ES-I3 (cell line): ENCODE data around the gene TARM1.
"Not testable (repeated sequence)": the region's sequence is repeated elsewhere in the genome, so short reads cannot be mapped to it uniquely, and the experiment has no call there.

Source experiments
- H3K36me3 ChIP-seq: 2 replicates; pipeline ENCODE4 v1.6.1; 2013; ENCODE audit warnings: mild to moderate bottlenecking, low read length, control low read depth, moderate library complexity; ENCODE audit not compliant: insufficient read depth
- H3K4me1 ChIP-seq: 2 replicates; pipeline ENCODE4 v1.6.1; 2013; ENCODE audit warnings: mild to moderate bottlenecking, control low read depth, low read length; ENCODE audit not compliant: insufficient read depth
- H3K9ac ChIP-seq: 2 replicates; pipeline ENCODE4 v1.6.1; 2013; ENCODE audit warnings: low read depth, mild to moderate bottlenecking, low read length, moderate library complexity
- H3K9me3 ChIP-seq: 2 replicates; pipeline ENCODE4 v1.6.1; 2013; ENCODE audit warnings: mild to moderate bottlenecking, low read length, moderate library complexity; ENCODE audit not compliant: control insufficient read depth, insufficient read depth

The TARM1 gene

GRCh38 chr19:54084410-54084809 lies 3.2 kb upstream of the TARM1 start:
- Histone ChIP-seq H3K9ac (no peak overlapping the region), H3K9me3 (peaks cover 24% of the 10 kb centered on the region), H3K4me1 (no peaks in the 10 kb centered on the region), H3K36me3 (no peaks in the 10 kb centered on the region)

- no peaks in the 10 kb centered on the region for H3K4me1 ChIP-seq
- no peak overlapping the region for H3K9ac ChIP-seq
- no peaks in the 10 kb centered on the region for H3K36me3 ChIP-seq
- H3K9me3 ChIP-seq, result peaks cover 7% of the 10 kb centered on the region; the same call in 1 of the 2 replicates
Measured at GRCh38 chr19:54077334-54077733, 3.8 kb downstream of the TARM1 start.

GRCh38 chr19:54074851-54075250 lies 6.3 kb downstream of the TARM1 start:
- no peaks in the 10 kb centered on the region for H3K9me3 ChIP-seq
- H3K36me3 ChIP-seq, result no peaks in the 10 kb centered on the region
- H3K9ac ChIP-seq, result no peak overlapping the region
- H3K4me1 ChIP-seq, result no peaks in the 10 kb centered on the region

DNA sequence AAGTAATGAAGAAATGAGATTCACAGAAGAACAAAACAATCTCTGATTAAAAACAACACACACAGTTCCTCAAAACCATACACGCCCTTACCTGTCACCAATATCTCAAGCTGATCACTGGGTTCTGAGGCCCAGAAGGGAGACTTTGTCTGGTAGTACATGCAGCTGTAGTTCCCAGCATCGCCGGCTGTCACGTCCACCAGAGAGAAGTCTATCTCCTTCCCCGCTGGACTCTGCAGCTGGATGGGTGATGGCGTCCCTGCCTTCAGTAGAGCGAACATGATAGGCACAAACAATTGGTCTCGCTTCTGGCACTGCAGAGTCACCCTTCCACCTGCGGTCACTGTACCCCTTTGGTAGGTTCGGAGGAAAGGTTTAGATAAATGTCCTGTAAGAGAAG lies 7.3 kb downstream of the TARM1 start:
- H3K9me3 ChIP-seq, result no peaks in the 10 kb centered on the region
- no peaks in the 10 kb centered on the region for H3K4me1 ChIP-seq
- no peak overlapping the region for H3K9ac ChIP-seq
- no peaks in the 10 kb centered on the region for H3K36me3 ChIP-seq

DNA sequence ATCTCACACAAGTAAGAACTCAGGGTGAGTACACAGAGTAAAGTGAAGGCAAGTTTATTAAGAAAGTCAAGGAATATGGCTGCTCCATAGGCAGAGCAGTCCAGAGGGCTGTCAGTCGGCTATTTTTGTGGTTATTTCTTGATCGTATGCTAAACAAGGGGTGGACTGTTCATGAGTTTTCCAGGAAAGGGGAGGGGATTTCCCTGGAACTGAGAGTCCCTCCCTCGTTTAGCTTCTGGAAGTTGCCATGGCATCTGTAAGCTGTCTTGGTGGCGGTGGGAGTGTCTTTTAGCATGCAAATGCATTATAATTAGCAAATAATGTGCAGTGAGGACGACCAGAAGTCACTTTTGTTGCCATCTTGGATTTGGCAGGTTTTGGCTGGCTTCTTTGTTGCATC lies 11.7 kb downstream of the TARM1 start:
- Histone ChIP-seq H3K36me3 (no peaks in the 10 kb centered on the region), H3K4me1 (no peaks in the 10 kb centered on the region), H3K9me3 (peaks cover 2% of the 10 kb centered on the region; the same call in 1 of the 2 replicates), H3K9ac (no peak overlapping the region)

- H3K9ac ChIP-seq, result no peak within 1 kb of the TSS
- 0 out of 2 replicates have a peak, but pooled peaks cover 2% of the 10 kb centered on the region for H3K9me3 ChIP-seq
- H3K36me3 ChIP-seq, result no peaks in the 10 kb centered on the region
- no peaks in the 10 kb centered on the region for H3K4me1 ChIP-seq
Measured at GRCh38 chr19:54063350-54064116, 17.6 kb downstream of the TARM1 start, which contains the start of gene VSTM1. TSS of gene VSTM1 (minus strand) at chr19:54063897. CDS start at chr19:54063777, 120 bp downstream.

GRCh38 chr19:54062643-54063042 lies 18.5 kb downstream of the TARM1 start:
- Histone ChIP-seq H3K9ac (no peak overlapping the region), H3K9me3 (0 out of 2 replicates have a peak, but pooled peaks cover 2% of the 10 kb centered on the region), H3K36me3 (no peaks in the 10 kb centered on the region), H3K4me1 (no peaks in the 10 kb centered on the region)

- Histone ChIP-seq H3K9me3 (peaks cover 4% of the 10 kb centered on the region; the same call in 1 of the 2 replicates), H3K4me1 (no peaks in the 10 kb centered on the region), H3K9ac (no peak overlapping the region), H3K36me3 (no peaks in the 10 kb centered on the region)
Measured at GRCh38 chr19:54047616-54048015, 33.5 kb downstream of the TARM1 start.

DNA sequence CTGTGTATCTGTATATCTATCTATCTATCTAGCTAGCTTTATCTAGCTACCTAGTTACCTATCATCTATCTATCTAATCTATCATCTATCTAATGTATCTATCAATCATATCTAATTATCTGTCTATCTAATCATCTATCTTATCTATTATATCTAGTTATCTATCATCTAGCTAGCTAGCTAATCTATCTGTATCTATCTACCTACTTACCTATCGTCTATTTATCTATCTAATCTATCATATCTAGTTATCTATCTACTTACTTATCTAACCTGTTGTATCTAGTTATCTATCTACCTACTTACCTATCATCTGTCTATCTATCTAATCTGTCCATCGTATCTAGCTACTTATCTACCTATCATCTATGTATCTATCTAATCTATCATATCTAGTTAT lies 35.4 kb downstream of the TARM1 start:
- Histone ChIP-seq H3K4me1 (peaks cover 3% of the 10 kb centered on the region; the same call in 1 of the 2 replicates), H3K9me3 (peaks cover 4% of the 10 kb centered on the region; the same call in 1 of the 2 replicates), H3K9ac (no peak overlapping the region)

GRCh38 chr19:54042989-54043388 lies 38.2 kb downstream of the TARM1 start:
- Histone ChIP-seq H3K36me3 (no peaks in the 10 kb centered on the region), H3K9me3 (no peaks in the 10 kb centered on the region), H3K4me1 (peaks cover 6% of the 10 kb centered on the region; the same call in 1 of the 2 replicates), H3K9ac (no peak overlapping the region)

More for the DNA sequence above, 35.4 kb downstream of the TARM1 start:
- H3K36me3 ChIP-seq, result no peaks in the 10 kb centered on the region

DNA sequence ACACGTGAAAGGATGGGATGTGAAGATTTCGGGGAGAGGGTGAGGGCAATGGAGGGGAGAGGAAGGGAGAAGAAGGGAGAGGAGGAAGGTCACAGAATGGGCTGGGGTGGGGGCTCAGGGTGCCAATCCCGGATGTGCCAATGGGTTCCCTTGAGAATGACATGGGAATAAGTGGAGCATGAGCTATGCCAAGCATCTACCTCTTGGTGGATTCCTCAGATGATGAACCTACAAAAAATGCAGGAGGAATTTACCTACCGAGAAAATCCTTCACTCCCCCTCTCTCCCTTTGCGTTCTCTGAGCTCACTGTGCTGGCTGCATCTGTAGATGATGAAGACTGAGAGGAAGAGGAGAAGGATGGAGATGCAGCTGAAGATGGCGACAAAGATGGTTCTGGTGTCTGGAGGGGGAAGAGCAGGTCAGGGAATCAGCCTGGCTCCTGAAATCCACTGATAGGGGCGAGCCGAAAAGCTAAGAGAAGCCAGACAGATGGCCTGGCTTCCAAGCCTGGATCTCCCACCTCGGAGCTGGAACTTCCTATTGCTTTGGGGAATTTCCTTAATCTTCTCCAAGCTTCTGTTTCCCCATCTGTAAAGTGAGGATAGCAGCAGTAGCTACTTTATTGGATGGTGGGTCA lies 39.1 kb downstream of the TARM1 start:
- H3K9me3 ChIP-seq, result no peaks in the 10 kb centered on the region
- peak overlapping the region; percentile 4; the same call in 1 of the 2 replicates for H3K9ac ChIP-seq
- peaks cover 11% of the 10 kb centered on the region for H3K4me1 ChIP-seq
- no peaks in the 10 kb centered on the region for H3K36me3 ChIP-seq

GRCh38 chr19:54040003-54040402 lies 41.2 kb downstream of the TARM1 start:
- Histone ChIP-seq H3K4me1 (peaks cover 16% of the 10 kb centered on the region), H3K9ac (no peak overlapping the region), H3K9me3 (no peaks in the 10 kb centered on the region), H3K36me3 (no peaks in the 10 kb centered on the region)

GRCh38 chr19:54036542-54036941 lies 44.6 kb downstream of the TARM1 start:
- H3K36me3 ChIP-seq, H3K9me3 ChIP-seq, H3K9ac ChIP-seq: not testable (repeated sequence)
- peaks cover 24% of the 10 kb centered on the region for H3K4me1 ChIP-seq

- Histone ChIP-seq H3K4me1 (peaks cover 25% of the 10 kb centered on the region), H3K9me3 (no peaks in the 10 kb centered on the region), H3K9ac (peak overlapping the region; percentile 34; the same call in 1 of the 2 replicates), H3K36me3 (no peaks in the 10 kb centered on the region)
Measured at GRCh38 chr19:54035215-54036178, 45.7 kb downstream of the TARM1 start.
